Stimulated activated CD8-positive, alpha-beta memory T cell treated with anti-CD3 and anti-CD28 coated beads, Interleukin-7, amount 100 ng/mL, for 1 hour (primary cell): ENCODE data around the gene GNB1L.

ENCODE experiments used
- DNase-seq, 2 donors: peaks; one replicate each; pipeline ENCODE4 v3.0.0-alpha.2; 2020; ENCODE audit warnings: low read depth in 2 of 2

Gene GNB1L

GRCh38 chr22:19809741-19810140 lies 44.9 kb downstream of the GNB1L start:
- no peak for DNase-seq

GRCh38 chr22:19808873-19809478 lies 45.7 kb downstream of the GNB1L start:
- DNase-seq = no peak

- DNase-seq = no peak
Observed at GRCh38 chr22:19807914-19808872, 46.5 kb downstream of the GNB1L start.

- DNase-seq = no peak
Observed at GRCh38 chr22:19807161-19807913, 47.3 kb downstream of the GNB1L start.

- DNase-seq = no peak
Observed at GRCh38 chr22:19806213-19807160, 48.2 kb downstream of the GNB1L start.

- no peak for DNase-seq
Observed at GRCh38 chr22:19805821-19806212, 48.9 kb downstream of the GNB1L start.

- no peak for DNase-seq
Observed at GRCh38 chr22:19803736-19804267, 50.9 kb downstream of the GNB1L start.

GRCh38 chr22:19802894-19803735 lies 51.6 kb downstream of the GNB1L start:
- DNase-seq = no peak

GRCh38 chr22:19802001-19802893 lies 52.4 kb downstream of the GNB1L start:
- no peak for DNase-seq

GRCh38 chr22:19801340-19802000 lies 53.2 kb downstream of the GNB1L start:
- no peak for DNase-seq

GRCh38 chr22:19800761-19801244 lies 53.9 kb downstream of the GNB1L start:
- DNase-seq = no peak

- DNase-seq = no peak
Observed at GRCh38 chr22:19800306-19800705, 54.4 kb downstream of the GNB1L start.

- DNase-seq = no peak
Observed at GRCh38 chr22:19799322-19800190, 55.1 kb downstream of the GNB1L start.

GRCh38 chr22:19798891-19799293 lies 55.8 kb downstream of the GNB1L start:
- no peak for DNase-seq

- no peak for DNase-seq
Observed at GRCh38 chr22:19798003-19798665, 56.5 kb downstream of the GNB1L start.

- no peak for DNase-seq
Observed at GRCh38 chr22:19797086-19798002, 57.3 kb downstream of the GNB1L start.
